ENCODE results near the gene VMO1.

GRCh38 chr17:4785311-4786105 lies 656 bp downstream of the VMO1 start:
- no peak for TF ChIP-seq EP300 (IDR thresholded peaks at IDR 0.05)
- TF ChIP-seq CTCF (IDR thresholded peaks at IDR 0.05): no peak
- no peak for TF ChIP-seq POLR2AphosphoS5 (IDR thresholded peaks at IDR 0.05)

Data from upper lobe of left lung (tissue), 4 donors.